Measurements from ENCODE around the gene MDH1.
"Not testable (repeated sequence)": the region's sequence is repeated elsewhere in the genome, so short reads cannot be mapped to it uniquely, and the experiment has no call there.

Gene MDH1

DNA sequence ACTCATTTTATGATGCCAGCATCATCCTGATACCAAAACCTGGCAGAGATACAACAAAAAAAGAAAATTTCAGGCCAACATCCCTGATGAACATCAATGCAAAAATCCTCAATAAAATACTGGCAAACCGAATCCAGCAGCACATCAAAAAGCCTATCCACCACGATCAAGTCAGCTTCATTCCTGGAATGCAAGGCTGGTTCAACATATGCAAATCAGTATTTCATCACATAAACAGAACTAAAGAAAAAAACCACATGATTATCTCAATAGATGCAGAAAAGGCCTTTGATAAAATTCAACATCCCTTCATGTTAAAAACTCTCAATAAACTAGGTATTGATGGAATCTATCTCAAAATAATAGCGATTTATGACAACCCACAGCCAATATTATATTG, 29.8 kb upstream of the MDH1 start:
- ATAC-seq = not testable (repeated sequence)

DNA sequence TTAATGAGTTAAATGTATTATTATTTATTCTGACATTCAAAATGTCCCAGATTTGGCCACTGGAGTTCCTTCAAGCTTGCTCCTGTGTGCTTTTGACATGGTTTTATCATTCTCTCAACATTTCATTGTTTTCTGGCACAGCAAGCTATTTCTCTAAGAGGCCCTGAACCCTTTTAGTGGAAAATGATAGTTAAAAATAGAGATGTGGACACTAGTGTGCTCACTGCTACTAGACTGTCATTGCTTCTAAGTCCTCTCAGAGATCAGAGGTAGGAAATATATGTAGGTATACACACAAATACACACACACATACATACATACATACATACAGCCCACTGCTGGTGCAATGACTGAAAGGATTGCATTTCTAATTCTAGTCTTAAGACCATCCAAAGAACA, 26.0 kb upstream of the MDH1 start:
- ATAC-seq = no peak
- no peak for TF ChIP-seq ZC3H10 (CRISPR knock-in tag; IDR thresholded peaks at IDR 0.05)
- no peak for TF ChIP-seq ZFP30 (CRISPR knock-in tag; IDR thresholded peaks at IDR 0.05)
- TF ChIP-seq TCF4 (CRISPR knock-in tag; IDR thresholded peaks at IDR 0.05; ENCODE audit: borderline replicate concordance) = no peak
- no peak for TF ChIP-seq BACH2 (CRISPR knock-in tag; IDR thresholded peaks at IDR 0.05; ENCODE audit: borderline replicate concordance)
- TF ChIP-seq ESRRG (CRISPR knock-in tag; IDR thresholded peaks at IDR 0.05) = no peak
- TF ChIP-seq, protein P1, sequence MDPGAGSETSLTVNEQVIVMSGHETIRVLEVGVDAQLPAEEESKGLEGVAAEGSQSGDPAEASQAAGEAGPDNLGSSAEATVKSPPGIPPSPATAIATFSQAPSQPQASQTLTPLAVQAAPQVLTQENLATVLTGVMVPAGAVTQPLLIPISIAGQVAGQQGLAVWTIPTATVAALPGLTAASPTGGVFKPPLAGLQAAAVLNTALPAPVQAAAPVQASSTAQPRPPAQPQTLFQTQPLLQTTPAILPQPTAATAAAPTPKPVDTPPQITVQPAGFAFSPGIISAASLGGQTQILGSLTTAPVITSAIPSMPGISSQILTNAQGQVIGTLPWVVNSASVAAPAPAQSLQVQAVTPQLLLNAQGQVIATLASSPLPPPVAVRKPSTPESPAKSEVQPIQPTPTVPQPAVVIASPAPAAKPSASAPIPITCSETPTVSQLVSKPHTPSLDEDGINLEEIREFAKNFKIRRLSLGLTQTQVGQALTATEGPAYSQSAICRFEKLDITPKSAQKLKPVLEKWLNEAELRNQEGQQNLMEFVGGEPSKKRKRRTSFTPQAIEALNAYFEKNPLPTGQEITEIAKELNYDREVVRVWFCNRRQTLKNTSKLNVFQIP (CRISPR knock-in tag; IDR thresholded peaks at IDR 0.05; ENCODE audit: borderline replicate concordance, low read depth) = no peak
- TF ChIP-seq ZNF70 (CRISPR knock-in tag; IDR thresholded peaks at IDR 0.05) = no peak
- TF ChIP-seq ZNF8 (CRISPR knock-in tag; IDR thresholded peaks at IDR 0.05) = no peak
- TF ChIP-seq, protein P2, sequence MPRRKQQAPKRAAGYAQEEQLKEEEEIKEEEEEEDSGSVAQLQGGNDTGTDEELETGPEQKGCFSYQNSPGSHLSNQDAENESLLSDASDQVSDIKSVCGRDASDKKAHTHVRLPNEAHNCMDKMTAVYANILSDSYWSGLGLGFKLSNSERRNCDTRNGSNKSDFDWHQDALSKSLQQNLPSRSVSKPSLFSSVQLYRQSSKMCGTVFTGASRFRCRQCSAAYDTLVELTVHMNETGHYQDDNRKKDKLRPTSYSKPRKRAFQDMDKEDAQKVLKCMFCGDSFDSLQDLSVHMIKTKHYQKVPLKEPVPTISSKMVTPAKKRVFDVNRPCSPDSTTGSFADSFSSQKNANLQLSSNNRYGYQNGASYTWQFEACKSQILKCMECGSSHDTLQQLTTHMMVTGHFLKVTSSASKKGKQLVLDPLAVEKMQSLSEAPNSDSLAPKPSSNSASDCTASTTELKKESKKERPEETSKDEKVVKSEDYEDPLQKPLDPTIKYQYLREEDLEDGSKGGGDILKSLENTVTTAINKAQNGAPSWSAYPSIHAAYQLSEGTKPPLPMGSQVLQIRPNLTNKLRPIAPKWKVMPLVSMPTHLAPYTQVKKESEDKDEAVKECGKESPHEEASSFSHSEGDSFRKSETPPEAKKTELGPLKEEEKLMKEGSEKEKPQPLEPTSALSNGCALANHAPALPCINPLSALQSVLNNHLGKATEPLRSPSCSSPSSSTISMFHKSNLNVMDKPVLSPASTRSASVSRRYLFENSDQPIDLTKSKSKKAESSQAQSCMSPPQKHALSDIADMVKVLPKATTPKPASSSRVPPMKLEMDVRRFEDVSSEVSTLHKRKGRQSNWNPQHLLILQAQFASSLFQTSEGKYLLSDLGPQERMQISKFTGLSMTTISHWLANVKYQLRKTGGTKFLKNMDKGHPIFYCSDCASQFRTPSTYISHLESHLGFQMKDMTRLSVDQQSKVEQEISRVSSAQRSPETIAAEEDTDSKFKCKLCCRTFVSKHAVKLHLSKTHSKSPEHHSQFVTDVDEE (CRISPR knock-in tag; IDR thresholded peaks at IDR 0.05) = no peak
- no peak for TF ChIP-seq GLIS3 (CRISPR knock-in tag; IDR thresholded peaks at IDR 0.05)
- no peak for TF ChIP-seq PPARA (CRISPR knock-in tag; IDR thresholded peaks at IDR 0.05; ENCODE audit: borderline replicate concordance)
- TF ChIP-seq SNAI2 (CRISPR knock-in tag; IDR thresholded peaks at IDR 0.05) = no peak
- TF ChIP-seq, protein P3, sequence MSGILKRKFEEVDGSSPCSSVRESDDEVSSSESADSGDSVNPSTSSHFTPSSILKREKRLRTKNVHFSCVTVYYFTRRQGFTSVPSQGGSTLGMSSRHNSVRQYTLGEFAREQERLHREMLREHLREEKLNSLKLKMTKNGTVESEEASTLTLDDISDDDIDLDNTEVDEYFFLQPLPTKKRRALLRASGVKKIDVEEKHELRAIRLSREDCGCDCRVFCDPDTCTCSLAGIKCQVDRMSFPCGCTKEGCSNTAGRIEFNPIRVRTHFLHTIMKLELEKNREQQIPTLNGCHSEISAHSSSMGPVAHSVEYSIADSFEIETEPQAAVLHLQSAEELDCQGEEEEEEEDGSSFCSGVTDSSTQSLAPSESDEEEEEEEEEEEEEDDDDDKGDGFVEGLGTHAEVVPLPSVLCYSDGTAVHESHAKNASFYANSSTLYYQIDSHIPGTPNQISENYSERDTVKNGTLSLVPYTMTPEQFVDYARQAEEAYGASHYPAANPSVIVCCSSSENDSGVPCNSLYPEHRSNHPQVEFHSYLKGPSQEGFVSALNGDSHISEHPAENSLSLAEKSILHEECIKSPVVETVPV (CRISPR knock-in tag; IDR thresholded peaks at IDR 0.05) = no peak
- no peak for TF ChIP-seq ISL1 (CRISPR knock-in tag; IDR thresholded peaks at IDR 0.05)
- TF ChIP-seq, protein P4, sequence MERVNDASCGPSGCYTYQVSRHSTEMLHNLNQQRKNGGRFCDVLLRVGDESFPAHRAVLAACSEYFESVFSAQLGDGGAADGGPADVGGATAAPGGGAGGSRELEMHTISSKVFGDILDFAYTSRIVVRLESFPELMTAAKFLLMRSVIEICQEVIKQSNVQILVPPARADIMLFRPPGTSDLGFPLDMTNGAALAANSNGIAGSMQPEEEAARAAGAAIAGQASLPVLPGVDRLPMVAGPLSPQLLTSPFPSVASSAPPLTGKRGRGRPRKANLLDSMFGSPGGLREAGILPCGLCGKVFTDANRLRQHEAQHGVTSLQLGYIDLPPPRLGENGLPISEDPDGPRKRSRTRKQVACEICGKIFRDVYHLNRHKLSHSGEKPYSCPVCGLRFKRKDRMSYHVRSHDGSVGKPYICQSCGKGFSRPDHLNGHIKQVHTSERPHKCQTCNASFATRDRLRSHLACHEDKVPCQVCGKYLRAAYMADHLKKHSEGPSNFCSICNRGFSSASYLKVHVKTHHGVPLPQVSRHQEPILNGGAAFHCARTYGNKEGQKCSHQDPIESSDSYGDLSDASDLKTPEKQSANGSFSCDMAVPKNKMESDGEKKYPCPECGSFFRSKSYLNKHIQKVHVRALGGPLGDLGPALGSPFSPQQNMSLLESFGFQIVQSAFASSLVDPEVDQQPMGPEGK (CRISPR knock-in tag; IDR thresholded peaks at IDR 0.05; ENCODE audit: borderline replicate concordance) = no peak

DNA sequence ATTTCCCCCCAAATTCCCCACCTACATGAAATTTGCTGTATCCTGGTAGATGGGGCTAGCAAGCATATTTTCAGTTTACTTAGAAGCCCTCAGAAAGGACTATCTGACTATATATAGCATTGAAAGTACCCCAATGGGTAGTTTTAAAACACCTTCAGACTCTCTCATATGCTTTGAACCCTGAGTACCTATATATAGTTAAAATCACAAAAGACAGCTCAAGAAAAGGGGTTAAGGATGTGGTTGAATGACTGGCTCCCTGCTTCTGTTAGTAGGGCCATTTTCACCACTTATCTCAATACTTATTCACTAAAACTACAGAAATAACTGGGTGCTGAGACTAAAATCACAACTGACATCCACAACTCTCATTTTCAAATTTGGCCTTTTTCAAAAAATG, 19.0 kb upstream of the MDH1 start:
- ATAC-seq = no peak

More for the DNA sequence above, 19.0 kb upstream of the MDH1 start:
- TF ChIP-seq, protein P3 (CRISPR knock-in tag; IDR thresholded peaks at IDR 0.05) = no peak
- no peak for TF ChIP-seq PPARA (CRISPR knock-in tag; IDR thresholded peaks at IDR 0.05; ENCODE audit: borderline replicate concordance)
- no peak for TF ChIP-seq ESRRG (CRISPR knock-in tag; IDR thresholded peaks at IDR 0.05)
- TF ChIP-seq CSDC2 (CRISPR knock-in tag; IDR thresholded peaks at IDR 0.05) = no peak
- TF ChIP-seq OSR1 (CRISPR knock-in tag; IDR thresholded peaks at IDR 0.05) = no peak
- no peak for TF ChIP-seq GLIS3 (CRISPR knock-in tag; IDR thresholded peaks at IDR 0.05)
- no peak for TF ChIP-seq ZFP30 (CRISPR knock-in tag; IDR thresholded peaks at IDR 0.05)
- TF ChIP-seq, protein P1 (CRISPR knock-in tag; IDR thresholded peaks at IDR 0.05; ENCODE audit: borderline replicate concordance, low read depth) = no peak
- no peak for TF ChIP-seq ZFP3 (CRISPR knock-in tag; IDR thresholded peaks at IDR 0.05)
- TF ChIP-seq TCF4 (CRISPR knock-in tag; IDR thresholded peaks at IDR 0.05; ENCODE audit: borderline replicate concordance) = no peak
- no peak for TF ChIP-seq SNAI2 (CRISPR knock-in tag; IDR thresholded peaks at IDR 0.05)

Measured in SK-N-SH treated with all-trans-retinoic acid at 6 μM for 48 hours (cell line).